ENCODE measurements around the gene GFOD1.

GRCh38 chr6:13425943-13426931 lies 61.2 kb downstream of the GFOD1 start:
- no peak for TF ChIP-seq PATZ1 (CRISPR knock-in tag; IDR thresholded peaks at IDR 0.05; ENCODE audit: borderline replicate concordance)
- TF ChIP-seq ZFP30 (CRISPR knock-in tag; IDR thresholded peaks at IDR 0.05), result no peak
- no peak for TF ChIP-seq ARNTL (CRISPR knock-in tag; IDR thresholded peaks at IDR 0.05; ENCODE audit: borderline replicate concordance, low read depth)
- no peak for TF ChIP-seq RARB (CRISPR knock-in tag; IDR thresholded peaks at IDR 0.05)
- TF ChIP-seq ZC3H10 (CRISPR knock-in tag; IDR thresholded peaks at IDR 0.05), result no peak

All from SK-N-SH treated with all-trans-retinoic acid at 6 μM for 48 hours (cell line).